Mesendoderm (in vitro differentiated cells): ENCODE measurements around the gene MYCBP.
A peak's percentile ranks its signal among the peaks of the same experiment; 100 is the strongest.
"Not testable (repeated sequence)": the region's sequence is repeated elsewhere in the genome, so short reads cannot be mapped to it uniquely, and the experiment has no call there.

Source experiments
- DNase-seq: peaks from one replicate; pipeline ENCODE4 v3.0.0; 2013
- H2AK5ac ChIP-seq: 2 replicates; pipeline ENCODE4 v1.6.1; 2013; ENCODE audit warnings: low read length, inconsistent platforms
- H2BK120ac ChIP-seq: 2 replicates; pipeline ENCODE4 v1.6.1; 2013; ENCODE audit warnings: low read depth, mild to moderate bottlenecking, low read length, moderate library complexity, mixed read lengths
- H2BK15ac ChIP-seq: replicated peaks from 2 replicates; pipeline ENCODE4 v1.6.1; 2013; ENCODE audit warnings: low read depth, mild to moderate bottlenecking, moderate library complexity
- H2BK5ac ChIP-seq: 2 replicates; pipeline ENCODE4 v1.6.1; 2013; ENCODE audit warnings: low read length, inconsistent platforms
- H3K18ac ChIP-seq: 2 replicates; pipeline ENCODE4 v1.6.1; 2013; ENCODE audit warnings: mild to moderate bottlenecking, low read length, mixed read lengths
- H3K23ac ChIP-seq: one replicate; pipeline ENCODE4 v1.6.1; 2013; ENCODE audit warnings: low read length
- H3K27ac ChIP-seq: 2 replicates; pipeline ENCODE4 v1.5.1; 2013; ENCODE audit warnings: low read depth, mild to moderate bottlenecking, inconsistent platforms, low read length, moderate library complexity
- H3K27me3 ChIP-seq: 2 replicates; pipeline ENCODE4 v1.6.1; 2013; ENCODE audit warnings: low read length, control low read depth, mild to moderate bottlenecking, inconsistent platforms; ENCODE audit not compliant: insufficient read depth, poor library complexity
- H3K36me3 ChIP-seq: 2 replicates; pipeline ENCODE4 v1.6.1; 2013; ENCODE audit warnings: low read length, inconsistent platforms; ENCODE audit not compliant: control insufficient read depth, insufficient read depth
- H3K4ac ChIP-seq: one replicate; pipeline ENCODE4 v1.6.1; 2013; ENCODE audit warnings: low read depth, mild to moderate bottlenecking, low read length, moderate library complexity
- H3K4me1 ChIP-seq: 2 replicates; pipeline ENCODE4 v1.6.1; 2013; ENCODE audit warnings: low read depth, low read length, inconsistent platforms; ENCODE audit not compliant: control insufficient read depth
- H3K4me2 ChIP-seq: 2 replicates; pipeline ENCODE4 v1.6.1; 2013; ENCODE audit warnings: low read length
- H3K4me3 ChIP-seq: 2 replicates; pipeline ENCODE4 v1.5.1; 2013; ENCODE audit warnings: mild to moderate bottlenecking, low read length
- H3K56ac ChIP-seq: one replicate; pipeline ENCODE4 v1.6.1; 2013; ENCODE audit warnings: low read length
- H3K79me1 ChIP-seq: 2 replicates; pipeline ENCODE4 v1.6.1; 2013; ENCODE audit warnings: low read length, inconsistent platforms
- H3K79me2 ChIP-seq: 2 replicates; pipeline ENCODE4 v1.6.1; 2013; ENCODE audit warnings: mild to moderate bottlenecking, low read length; ENCODE audit not compliant: control insufficient read depth, insufficient read depth
- H3K9ac ChIP-seq: 2 replicates; pipeline ENCODE4 v1.6.1; 2013; ENCODE audit warnings: low read length, inconsistent platforms
- H4K5ac ChIP-seq: one replicate; pipeline ENCODE4 v1.6.1; 2013; ENCODE audit warnings: low read length
- H4K8ac ChIP-seq: one replicate; pipeline ENCODE4 v1.6.1; 2013; ENCODE audit warnings: low read depth, mild to moderate bottlenecking, control low read depth, low read length, moderate library complexity
- WGBS: extraction: QIAGEN DNeasy Blood & Tissue Kit; methylation state at CpG from one replicate; pipeline ENCODE4 v1.1.7; 2013; ENCODE audit warnings: low lambda C conversion rate, missing lambda C conversion rate; ENCODE audit not compliant: insufficient coverage; ENCODE audit errors: extremely low coverage; 5-methylcytosine and 5-hydroxymethylcytosine counted together

Gene MYCBP

DNA sequence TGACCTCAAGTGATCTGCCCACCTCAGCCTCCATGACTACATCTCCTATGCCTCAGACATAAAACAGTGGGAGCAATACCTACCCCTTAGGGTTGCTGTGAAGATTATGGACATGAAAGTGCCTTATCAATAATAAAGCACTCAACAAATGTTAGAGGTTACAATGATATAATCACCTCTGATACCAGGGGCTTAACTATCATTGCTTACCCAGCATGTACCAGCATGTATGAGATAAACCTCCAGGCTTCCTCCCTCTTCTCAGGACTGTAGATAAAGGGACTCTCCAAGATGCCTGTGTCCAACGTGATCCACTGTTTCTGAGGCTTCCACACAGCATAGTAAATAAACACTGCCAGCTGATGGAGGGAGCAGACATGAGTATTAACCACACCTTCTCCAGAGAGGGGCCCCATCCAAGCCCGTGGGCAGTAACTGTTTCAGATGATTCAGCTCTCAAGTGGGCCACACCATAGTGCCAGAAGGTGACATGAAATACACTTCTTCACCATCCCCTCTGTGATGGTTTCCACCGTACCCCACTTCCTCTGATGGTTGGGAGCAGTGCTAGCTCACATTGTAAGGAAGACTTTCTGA is 42.3 kb upstream of the MYCBP start:
- H3K4me3 ChIP-seq = no peak overlapping the region
- no peak overlapping the region for H4K8ac ChIP-seq
- H3K18ac ChIP-seq = no peak overlapping the region
- no peak overlapping the region for H2BK15ac ChIP-seq
- no peaks in the 10 kb centered on the region for H3K36me3 ChIP-seq
- H3K27ac ChIP-seq = no peak overlapping the region
- H3K4me1 ChIP-seq = no peaks in the 10 kb centered on the region
- no CpG with 5 or more reads among the region's 3 CpGs for WGBS
- H3K4ac ChIP-seq = no peak overlapping the region
- H3K79me2 ChIP-seq = no peaks in the 10 kb centered on the region
- no peak overlapping the region for H2BK5ac ChIP-seq
- H3K9ac ChIP-seq = no peak overlapping the region
- no peak overlapping the region for H2AK5ac ChIP-seq
- peak; percentile 73 for DNase-seq
- H3K27me3 ChIP-seq = no peaks in the 10 kb centered on the region
- no peak overlapping the region for H3K4me2 ChIP-seq
- H4K5ac ChIP-seq = no peak overlapping the region
- no peak overlapping the region for H2BK120ac ChIP-seq
- H3K23ac ChIP-seq = no peak overlapping the region
- H3K56ac ChIP-seq = no peak overlapping the region
- H3K79me1 ChIP-seq = no peaks in the 10 kb centered on the region

DNA sequence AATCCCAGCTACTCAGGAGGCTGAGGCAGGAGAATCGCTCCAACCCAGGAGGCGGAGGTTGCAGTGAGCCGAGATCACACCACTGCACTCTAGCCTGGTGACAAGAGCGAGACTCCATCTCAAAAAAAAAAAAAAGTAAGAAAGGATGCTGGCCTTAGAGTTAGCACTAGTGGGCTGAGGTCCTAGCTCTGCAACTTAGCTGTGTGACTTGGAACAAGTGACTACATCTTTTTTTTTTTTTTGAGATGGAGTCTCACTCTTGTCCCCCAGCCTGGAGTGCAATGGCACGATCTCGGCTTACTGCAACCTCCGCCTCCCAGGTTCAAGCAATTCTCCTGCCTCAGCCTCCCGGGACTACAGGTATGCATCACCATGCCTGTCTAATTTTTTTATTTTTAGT is 41.8 kb upstream of the MYCBP start:
- not testable (repeated sequence) for H3K27me3 ChIP-seq, H2BK15ac ChIP-seq, H3K56ac ChIP-seq, H3K27ac ChIP-seq, H3K36me3 ChIP-seq, H4K5ac ChIP-seq, H2BK120ac ChIP-seq, H3K4me1 ChIP-seq, H3K79me2 ChIP-seq, H4K8ac ChIP-seq, H3K4me3 ChIP-seq, H2AK5ac ChIP-seq, H3K79me1 ChIP-seq, H2BK5ac ChIP-seq, H3K4ac ChIP-seq, H3K4me2 ChIP-seq, DNase-seq, H3K23ac ChIP-seq, H3K9ac ChIP-seq, H3K18ac ChIP-seq
- WGBS = no CpG with 5 or more reads among the region's 8 CpGs

DNA sequence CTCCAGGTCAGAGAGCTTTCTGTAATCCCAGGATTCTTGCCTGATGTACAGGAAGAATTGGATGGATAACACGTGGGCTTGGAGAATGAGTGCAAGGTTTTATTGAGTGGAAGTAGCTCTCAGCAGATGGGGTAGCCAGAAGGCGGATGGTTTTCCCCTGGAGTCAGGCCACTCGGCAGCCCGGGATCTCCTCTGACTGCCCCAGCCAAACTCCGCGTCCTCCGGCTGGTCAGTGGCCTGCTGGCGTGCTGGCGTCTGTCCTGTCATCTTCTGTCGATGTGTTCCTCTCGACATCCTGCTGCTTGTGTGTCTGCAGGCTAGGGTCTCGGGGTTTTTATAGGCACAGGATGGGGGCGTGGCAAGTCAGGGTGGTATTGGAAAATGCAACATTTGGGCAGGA is 35.7 kb upstream of the MYCBP start:
- Histone ChIP-seq H3K4ac (no peak overlapping the region), H3K56ac (no peak overlapping the region), H3K23ac (no peak overlapping the region), H2BK120ac (no peak overlapping the region), H3K79me1 (no peaks in the 10 kb centered on the region), H3K36me3 (no peaks in the 10 kb centered on the region), H3K27me3 (no peaks in the 10 kb centered on the region), H4K8ac (no peak overlapping the region), H3K27ac (no peak overlapping the region), H3K18ac (no peak overlapping the region), H3K79me2 (no peaks in the 10 kb centered on the region), H2BK15ac (no peak overlapping the region), H2AK5ac (no peak overlapping the region), H3K4me3 (no peak overlapping the region), H4K5ac (no peak overlapping the region), H3K9ac (no peak overlapping the region), H3K4me1 (no peaks in the 10 kb centered on the region), H2BK5ac (no peak overlapping the region), H3K4me2 (no peak overlapping the region)
- no peak for DNase-seq
- WGBS = no CpG with 5 or more reads among the region's 13 CpGs

DNA sequence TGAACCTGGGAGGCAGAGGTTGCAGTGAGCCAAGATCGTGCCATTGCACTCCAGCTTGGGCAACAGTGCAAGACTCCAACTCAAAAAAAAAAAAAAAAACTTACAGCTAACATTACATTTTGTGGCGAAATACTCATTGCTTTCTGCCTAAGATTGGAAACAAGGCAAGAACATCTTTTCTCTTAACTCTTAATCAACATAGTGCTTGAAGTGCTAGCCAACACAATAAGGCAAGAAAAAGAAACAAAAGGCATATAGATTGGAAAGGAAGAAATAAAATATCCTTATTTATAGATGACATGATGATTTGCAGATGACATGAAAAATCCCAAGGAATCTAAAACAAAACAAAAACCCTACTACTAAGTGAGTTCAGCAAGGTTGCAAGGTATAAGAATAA is 32.8 kb upstream of the MYCBP start:
- H3K36me3 ChIP-seq = no peaks in the 10 kb centered on the region
- H3K27ac ChIP-seq = no peak overlapping the region
- H3K79me2 ChIP-seq = no peaks in the 10 kb centered on the region
- no peak overlapping the region for H2AK5ac ChIP-seq
- H3K4me3 ChIP-seq = no peak overlapping the region
- no peak overlapping the region for H2BK120ac ChIP-seq
- H3K4me2 ChIP-seq = no peak overlapping the region
- H3K79me1 ChIP-seq = no peaks in the 10 kb centered on the region
- no peak for DNase-seq
- H3K23ac ChIP-seq = no peak overlapping the region
- H3K18ac ChIP-seq = no peak overlapping the region
- no peak overlapping the region for H3K56ac ChIP-seq
- H3K27me3 ChIP-seq = no peaks in the 10 kb centered on the region
- H3K4ac ChIP-seq = no peak overlapping the region
- H4K8ac ChIP-seq = no peak overlapping the region
- H2BK15ac ChIP-seq = no peak overlapping the region
- no CpG with 5 or more reads among the region's 2 CpGs for WGBS
- H3K4me1 ChIP-seq = no peaks in the 10 kb centered on the region
- H2BK5ac ChIP-seq = no peak overlapping the region
- no peak overlapping the region for H3K9ac ChIP-seq
- H4K5ac ChIP-seq = no peak overlapping the region

DNA sequence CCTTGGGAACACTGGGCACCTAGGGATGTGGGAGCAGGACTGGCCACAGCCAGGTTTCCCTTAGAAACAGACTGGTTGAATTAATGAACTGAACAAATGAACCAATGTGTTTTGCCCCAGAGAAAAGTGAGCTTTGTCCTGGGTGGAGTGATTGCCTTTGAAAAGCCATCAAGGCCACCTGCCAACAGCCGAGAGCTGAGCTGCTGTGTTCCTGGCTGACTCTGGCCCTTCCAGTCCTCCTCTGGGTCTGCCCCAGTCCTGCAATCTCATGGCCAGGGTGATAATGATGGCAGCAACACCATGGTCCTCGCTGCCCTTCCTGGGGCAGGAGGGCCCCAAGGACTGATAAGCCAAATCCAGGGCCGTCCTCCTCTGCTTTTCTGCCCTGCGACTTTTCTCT is 26.4 kb upstream of the MYCBP start:
- H3K79me2 ChIP-seq = no peaks in the 10 kb centered on the region
- H2BK5ac ChIP-seq = no peak overlapping the region
- H2BK120ac ChIP-seq = no peak overlapping the region
- no peak overlapping the region for H2BK15ac ChIP-seq
- no peaks in the 10 kb centered on the region for H3K27me3 ChIP-seq
- H3K27ac ChIP-seq = no peak overlapping the region
- no peak overlapping the region for H2AK5ac ChIP-seq
- H4K8ac ChIP-seq = no peak overlapping the region
- no peak overlapping the region for H3K4me2 ChIP-seq
- no peak overlapping the region for H3K18ac ChIP-seq
- no peak overlapping the region for H3K4me3 ChIP-seq
- no peak overlapping the region for H3K56ac ChIP-seq
- DNase-seq = no peak
- no peak overlapping the region for H3K9ac ChIP-seq
- H3K36me3 ChIP-seq = no peaks in the 10 kb centered on the region
- no peak overlapping the region for H4K5ac ChIP-seq
- no peaks in the 10 kb centered on the region for H3K4me1 ChIP-seq
- no CpG with 5 or more reads among the region's 4 CpGs for WGBS
- no peak overlapping the region for H3K4ac ChIP-seq
- H3K79me1 ChIP-seq = no peaks in the 10 kb centered on the region
- no peak overlapping the region for H3K23ac ChIP-seq

DNA sequence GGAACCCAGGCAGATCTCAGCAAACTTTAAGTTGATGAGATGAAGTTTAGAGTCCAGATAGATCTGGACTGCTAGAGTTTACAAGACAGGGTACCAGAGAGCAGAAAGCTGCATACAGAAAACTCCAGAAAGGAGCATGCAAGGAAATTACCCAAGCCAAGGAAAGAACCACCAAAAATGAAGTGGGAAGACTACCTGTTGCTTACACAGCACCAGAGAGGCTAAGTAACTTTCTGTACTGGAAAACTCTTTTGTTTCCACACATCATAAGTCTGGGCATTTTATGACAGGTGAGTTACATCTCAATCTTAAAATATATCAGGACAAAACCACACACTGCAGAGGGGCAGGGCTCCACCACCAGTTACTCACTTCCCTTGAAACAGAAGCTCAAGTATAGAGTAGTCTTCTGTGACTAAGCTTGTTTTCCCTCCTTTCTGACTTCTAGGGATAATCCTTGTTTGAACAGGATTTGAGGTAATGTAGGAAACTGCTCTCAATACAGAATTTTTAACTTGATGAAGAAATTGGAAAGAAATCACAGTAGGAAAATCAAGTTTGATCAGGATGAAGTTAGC is 25.6 kb upstream of the MYCBP start:
- no peak overlapping the region for H3K23ac ChIP-seq
- DNase-seq = no peak
- H3K79me1 ChIP-seq = no peaks in the 10 kb centered on the region
- no peak overlapping the region for H3K27ac ChIP-seq
- no peak overlapping the region for H3K4me3 ChIP-seq
- no peaks in the 10 kb centered on the region for H3K36me3 ChIP-seq
- no peak overlapping the region for H4K8ac ChIP-seq
- no peak overlapping the region for H2BK120ac ChIP-seq
- no peak overlapping the region for H3K4ac ChIP-seq
- no peak overlapping the region for H2BK5ac ChIP-seq
- H2AK5ac ChIP-seq = no peak overlapping the region
- H3K79me2 ChIP-seq = no peaks in the 10 kb centered on the region
- H3K4me1 ChIP-seq = no peaks in the 10 kb centered on the region
- no peak overlapping the region for H4K5ac ChIP-seq
- no peak overlapping the region for H2BK15ac ChIP-seq
- H3K56ac ChIP-seq = no peak overlapping the region
- H3K18ac ChIP-seq = no peak overlapping the region
- H3K27me3 ChIP-seq = no peaks in the 10 kb centered on the region
- no peak overlapping the region for H3K9ac ChIP-seq
- no peak overlapping the region for H3K4me2 ChIP-seq
